A673 (cell line): ENCODE results near the gene MICAL2. TPM values are rescaled to one million over a fixed set of nuclear protein-coding genes. Genes with fewer than 3 reads are reported as not detected.

Experiments
- BruUV-seq: library from RNA; stranded (reverse); fragments of 400-500 nt; replicated peaks from 2 replicates; lab custom pipeline; 2021; lab: Mats Ljungman, UMichigan
- CTCF ChIA-PET: fragments of 300-600 bp; sonication (Branson Sonifier 250); formaldehyde crosslinking; loops from one replicate; lab custom pipeline; 2022; ENCODE audit warnings: antibody characterized with exemption; lab: Charles Lee
- POLR2A ChIA-PET: fragments of 300-600 bp; sonication (Branson Sonifier 250); formaldehyde crosslinking; loops from one replicate; lab custom pipeline; 2022; ENCODE audit warnings: antibody characterized with exemption; ENCODE audit not compliant: low non-redundant PET; lab: Charles Lee
- DNase-seq: peaks from one replicate; pipeline ENCODE4 v3.0.0-alpha.2; 2015; ENCODE audit warnings: low spot score
- H3K27ac ChIP-seq: fragments of 200-600 bp; sonication (generic); 2 replicates; pipeline ENCODE4 v1.5.1; 2016; ENCODE audit warnings: mixed run types, low read depth, mild to moderate bottlenecking, mixed read lengths, antibody characterized with exemption, low read length; ENCODE audit not compliant: poor library complexity, severe bottlenecking
- H3K27me3 ChIP-seq: fragments of 200-600 bp; sonication (generic); replicated peaks from 2 replicates; pipeline ENCODE4 v1.6.1; 2017; ENCODE audit warnings: mixed run types, low read depth, mild to moderate bottlenecking, mixed read lengths, antibody characterized with exemption, low read length; ENCODE audit not compliant: insufficient read depth, poor library complexity
- H3K36me3 ChIP-seq: fragments of 200-600 bp; sonication (generic); 2 replicates; pipeline ENCODE4 v1.6.1; 2016; ENCODE audit warnings: mixed run types, mild to moderate bottlenecking, mixed read lengths, antibody characterized with exemption, low read length; ENCODE audit not compliant: insufficient read depth, poor library complexity, severe bottlenecking
- H3K4me1 ChIP-seq: fragments of 200-600 bp; sonication (generic); 2 replicates; pipeline ENCODE4 v1.6.1; 2017; ENCODE audit warnings: mixed run types, mild to moderate bottlenecking, mixed read lengths, antibody characterized with exemption, low read length; ENCODE audit not compliant: insufficient read depth, poor library complexity, severe bottlenecking
- H3K4me3 ChIP-seq: fragments of 200-600 bp; sonication (generic); 2 replicates; pipeline ENCODE4 v1.5.1; 2016; ENCODE audit warnings: low read depth, mixed run types, mild to moderate bottlenecking, mixed read lengths, low read length; ENCODE audit not compliant: poor library complexity, severe bottlenecking
- H3K9me3 ChIP-seq: fragments of 200-600 bp; sonication (generic); 2 replicates; pipeline ENCODE4 v1.6.1; 2016; ENCODE audit warnings: mixed run types, low read depth, mild to moderate bottlenecking, mixed read lengths, antibody characterized with exemption, low read length; ENCODE audit not compliant: poor library complexity, severe bottlenecking
- EZH2 ChIP-seq: fragments of 200-600 bp; sonication (generic); IDR thresholded peaks from 2 replicates; pipeline ENCODE4 v1.6.1; 2017; ENCODE audit warnings: borderline replicate concordance, low read depth, mild to moderate bottlenecking, mixed read lengths, antibody characterized with exemption, low read length; ENCODE audit not compliant: poor library complexity, severe bottlenecking
- intact Hi-C: fragments of 100-400 bp; cut with micrococcal nuclease; formaldehyde crosslinking; loops from one replicate; pipeline ENCODE4 v1.10.0; 2022; ENCODE audit not compliant: unreplicated experiment
- total RNA-seq: library from RNA; stranded (reverse); gene quantifications from 2 replicates; pipeline ENCODE4 v1.2.3, GENCODE V29; 2021
- TF ChIP-seq, protein P1 (sequence below): fragments of 300-800, 200-600 bp; sonication (generic); conservative IDR thresholded peaks from 2 replicates; pipeline ENCODE4 v1.5.1; 2017; ENCODE audit warnings: low read depth, mild to moderate bottlenecking, antibody characterized with exemption, low read length, moderate library complexity, mixed read lengths

MICAL2 gene
- total RNA-seq, 1 experiment from 2014 or later, result 1.1 TPM

DNA sequence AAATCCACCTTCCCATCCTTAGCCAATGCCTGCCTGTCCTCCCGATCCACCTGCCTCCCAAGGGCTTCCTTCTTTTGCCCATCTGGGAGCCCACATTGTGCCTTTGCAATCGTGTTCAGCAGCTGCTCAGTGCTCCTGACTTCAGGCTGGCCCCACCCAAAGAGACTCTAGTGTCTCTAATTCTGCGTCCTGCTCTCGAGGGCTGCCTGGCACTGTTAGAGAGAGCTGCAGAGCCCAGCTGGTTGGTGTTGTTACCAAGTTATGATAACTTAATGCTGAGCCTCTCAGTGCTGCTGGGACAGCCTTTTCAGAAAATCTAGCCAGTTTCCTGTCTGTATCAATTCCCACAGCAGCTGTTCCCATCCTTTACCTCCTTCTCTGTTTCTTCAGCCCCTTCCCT is 69.1 kb downstream of the MICAL2 start:
- Histone ChIP-seq H3K4me3 (no peak overlapping the region), H3K36me3 (no peaks in the 10 kb centered on the region), H3K27me3 (no peaks in the 10 kb centered on the region), H3K4me1 (no peaks in the 10 kb centered on the region), H3K9me3 (no peaks in the 10 kb centered on the region), H3K27ac (no peak overlapping the region)
- ChIA-PET POLR2A (no interaction called here), CTCF (no interaction called here)
- intact Hi-C loops, result no loop called here
- no peak for DNase-seq
- no TSS peak for BruUV-seq
- TF ChIP-seq EZH2, result no peak
- TF ChIP-seq, protein P1, sequence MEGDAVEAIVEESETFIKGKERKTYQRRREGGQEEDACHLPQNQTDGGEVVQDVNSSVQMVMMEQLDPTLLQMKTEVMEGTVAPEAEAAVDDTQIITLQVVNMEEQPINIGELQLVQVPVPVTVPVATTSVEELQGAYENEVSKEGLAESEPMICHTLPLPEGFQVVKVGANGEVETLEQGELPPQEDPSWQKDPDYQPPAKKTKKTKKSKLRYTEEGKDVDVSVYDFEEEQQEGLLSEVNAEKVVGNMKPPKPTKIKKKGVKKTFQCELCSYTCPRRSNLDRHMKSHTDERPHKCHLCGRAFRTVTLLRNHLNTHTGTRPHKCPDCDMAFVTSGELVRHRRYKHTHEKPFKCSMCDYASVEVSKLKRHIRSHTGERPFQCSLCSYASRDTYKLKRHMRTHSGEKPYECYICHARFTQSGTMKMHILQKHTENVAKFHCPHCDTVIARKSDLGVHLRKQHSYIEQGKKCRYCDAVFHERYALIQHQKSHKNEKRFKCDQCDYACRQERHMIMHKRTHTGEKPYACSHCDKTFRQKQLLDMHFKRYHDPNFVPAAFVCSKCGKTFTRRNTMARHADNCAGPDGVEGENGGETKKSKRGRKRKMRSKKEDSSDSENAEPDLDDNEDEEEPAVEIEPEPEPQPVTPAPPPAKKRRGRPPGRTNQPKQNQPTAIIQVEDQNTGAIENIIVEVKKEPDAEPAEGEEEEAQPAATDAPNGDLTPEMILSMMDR, result no peak

DNA sequence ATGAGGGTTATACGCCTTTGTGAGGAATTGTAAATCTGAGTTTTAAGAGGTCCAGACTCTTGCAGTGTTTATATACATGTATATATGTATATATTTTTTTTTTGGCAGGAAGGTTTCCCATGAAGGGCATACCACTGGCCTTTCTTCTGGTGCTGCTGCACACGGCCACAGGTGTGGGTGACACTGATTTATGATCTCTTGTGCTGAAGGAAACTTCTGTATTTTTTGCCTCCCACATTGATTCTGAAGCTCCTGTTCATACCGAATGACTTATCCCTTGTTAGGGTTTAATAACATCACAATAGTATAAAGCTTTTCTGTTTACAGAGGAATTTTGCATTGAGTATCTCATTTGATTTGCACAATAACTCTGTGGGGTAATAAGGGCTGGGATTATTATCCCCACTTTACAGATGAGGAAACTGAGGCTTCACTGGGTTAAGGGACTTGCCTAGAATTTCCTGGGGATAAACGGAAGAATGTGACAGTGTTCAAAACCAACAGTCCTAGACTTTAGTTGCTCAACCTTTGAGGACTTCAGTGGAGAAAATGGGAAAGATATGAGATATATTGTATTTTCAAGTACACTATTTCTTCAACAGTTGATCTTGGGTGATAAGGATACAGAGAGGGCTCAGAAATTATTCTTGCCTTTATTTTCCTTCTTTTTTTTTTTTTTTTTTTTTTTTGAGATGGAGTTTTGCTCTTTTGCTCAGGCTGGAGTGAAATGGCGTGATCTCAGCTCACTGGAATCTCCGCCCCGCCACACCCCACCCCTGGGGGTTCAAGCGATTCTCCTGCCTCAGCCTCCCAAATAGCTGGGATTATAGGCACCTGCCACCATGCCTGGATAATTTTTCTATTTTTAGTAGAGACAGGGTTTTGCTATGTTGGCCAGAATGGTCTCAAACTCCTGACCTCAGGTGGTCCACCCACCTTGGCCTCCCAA is 70.1 kb downstream of the MICAL2 start:
- Histone ChIP-seq H3K4me1 (no peaks in the 10 kb centered on the region), H3K9me3 (no peaks in the 10 kb centered on the region), H3K27ac (no peak overlapping the region), H3K27me3 (no peaks in the 10 kb centered on the region), H3K36me3 (no peaks in the 10 kb centered on the region), H3K4me3 (no peak overlapping the region)
- POLR2A ChIA-PET, result no interaction called here
- no TSS peak for BruUV-seq
- intact Hi-C loops, result no loop called here
- no peak for DNase-seq
- CTCF ChIA-PET, result no interaction called here
- no peak for TF ChIP-seq EZH2
- TF ChIP-seq, protein P1, result no peak

DNA sequence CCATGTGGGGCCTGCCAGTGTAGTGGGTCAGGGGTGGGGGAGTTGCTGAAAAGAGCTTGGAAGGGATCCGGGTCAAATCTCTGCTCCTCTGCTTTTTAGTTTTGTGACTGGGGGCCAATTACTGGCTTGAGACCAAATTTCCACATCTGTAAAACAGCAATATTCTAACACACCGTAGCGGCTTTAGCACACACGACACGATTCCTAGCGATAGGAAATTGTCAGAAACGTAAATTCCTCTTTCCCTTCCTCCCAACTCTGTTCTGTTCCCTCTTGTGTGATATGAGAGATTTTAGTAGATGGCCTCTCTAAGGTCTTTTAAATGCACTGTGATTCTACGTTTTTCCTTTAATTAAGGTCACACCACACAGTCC is 71.9 kb downstream of the MICAL2 start:
- no peaks in the 10 kb centered on the region for H3K4me1 ChIP-seq
- H3K9me3 ChIP-seq, result no peaks in the 10 kb centered on the region
- H3K4me3 ChIP-seq, result no peak overlapping the region
- no peaks in the 10 kb centered on the region for H3K27me3 ChIP-seq
- DNase-seq, result no peak
- CTCF ChIA-PET, result no interaction called here
- intact Hi-C loops, result no loop called here
- no peak overlapping the region for H3K27ac ChIP-seq
- POLR2A ChIA-PET, result no interaction called here
- no peaks in the 10 kb centered on the region for H3K36me3 ChIP-seq
- BruUV-seq, result no TSS peak
- TF ChIP-seq, protein P1, result no peak
- TF ChIP-seq EZH2, result no peak
